WTC11 (cell line): Measurements from ENCODE around the gene RSPO1. TPM values are rescaled to one million over a fixed set of nuclear protein-coding genes. Genes with fewer than 3 reads are reported as not detected.
A peak's percentile ranks its signal among the peaks of the same experiment; 100 is the strongest.

Experiments
- ATAC-seq: fragments of 200-7000 bp; cut with Tn5 transposase; 2 replicates; pipeline ENCODE4 v1.10.0; 2021; ENCODE audit warnings: mild to moderate bottlenecking, moderate library complexity
- CTCF ChIA-PET: fragments of 300-600 bp; sonication (Branson Sonifier 250); formaldehyde crosslinking; loops from one replicate; lab custom pipeline; 2021; ENCODE audit warnings: antibody characterized with exemption; lab: Charles Lee
- POLR2A ChIA-PET: fragments of 350-600 bp; sonication (Branson Sonifier 250); formaldehyde crosslinking; loops from one replicate; lab custom pipeline; 2021; ENCODE audit warnings: antibody characterized with exemption; lab: Charles Lee
- DNase-seq: peaks from one replicate; pipeline ENCODE4 v3.0.0; 2021; ENCODE audit warnings: low spot score
- H3K27ac Mint-ChIP-seq: 2 replicates; pipeline ENCODE4 v1.8.0; 2021; ENCODE audit warnings: mixed read lengths
- H3K27me3 Mint-ChIP-seq: 2 replicates; pipeline ENCODE4 v1.8.0; 2021; ENCODE audit warnings: low read depth, mild to moderate bottlenecking, moderate library complexity, mixed read lengths
- H3K36me3 Mint-ChIP-seq: 2 replicates; pipeline ENCODE4 v1.8.0; 2021; ENCODE audit warnings: mixed read lengths
- H3K4me1 Mint-ChIP-seq: 2 replicates; pipeline ENCODE4 v1.8.0; 2022; ENCODE audit warnings: mixed read lengths
- H3K4me3 Mint-ChIP-seq: 2 replicates; pipeline ENCODE4 v1.8.0; 2021; ENCODE audit warnings: mild to moderate bottlenecking, moderate library complexity, mixed read lengths
- H3K9me3 Mint-ChIP-seq: 2 replicates; pipeline ENCODE4 v1.8.0; 2021; ENCODE audit warnings: mixed read lengths
- ATF1 ChIP-seq: sonication (generic); formaldehyde crosslinking; IDR thresholded peaks from 2 replicates; pipeline ENCODE4 v1.8.1; 2023; ENCODE audit warnings: mild to moderate bottlenecking, moderate library complexity, missing genetic modification reagents
- CREB1 ChIP-seq: sonication (generic); formaldehyde crosslinking; IDR thresholded peaks from 2 replicates; pipeline ENCODE4 v1.8.0; 2023; ENCODE audit warnings: mild to moderate bottlenecking, missing genetic modification reagents
- GRHL2 ChIP-seq: fragments of 250-450 bp; sonication (Bioruptor Pico); IDR thresholded peaks from 2 replicates; pipeline ENCODE4 v1.8.0; 2022; ENCODE audit warnings: mild to moderate bottlenecking, moderate library complexity; ENCODE audit not compliant: insufficient replicate concordance, severe bottlenecking
- HMGXB4 ChIP-seq: sonication (generic); formaldehyde crosslinking; IDR thresholded peaks from 2 replicates; pipeline ENCODE4 v1.8.1; 2023; ENCODE audit warnings: mild to moderate bottlenecking, moderate library complexity, missing genetic modification reagents
- IRF2 ChIP-seq: sonication (generic); formaldehyde crosslinking; IDR thresholded peaks from 2 replicates; pipeline ENCODE4 v1.8.0; 2022; ENCODE audit warnings: low read depth, missing genetic modification reagents, borderline replicate concordance
- MAX ChIP-seq: sonication (generic); formaldehyde crosslinking; IDR thresholded peaks from 2 replicates; pipeline ENCODE4 v1.8.0; 2022; ENCODE audit warnings: mild to moderate bottlenecking, missing genetic modification reagents
- NR1H2 ChIP-seq: sonication (generic); formaldehyde crosslinking; IDR thresholded peaks from 2 replicates; pipeline ENCODE4 v1.9.0; 2021; ENCODE audit warnings: mild to moderate bottlenecking, moderate library complexity, missing genetic modification reagents
- ZNF219 ChIP-seq: sonication (generic); formaldehyde crosslinking; IDR thresholded peaks from 2 replicates; pipeline ENCODE4 v1.8.0; 2023; ENCODE audit warnings: missing genetic modification reagents, mild to moderate bottlenecking, borderline replicate concordance
- ZNF317 ChIP-seq: sonication (generic); formaldehyde crosslinking; IDR thresholded peaks from 2 replicates; pipeline ENCODE4 v1.8.1; 2023; ENCODE audit warnings: low read depth, mild to moderate bottlenecking, moderate library complexity, missing genetic modification reagents, borderline replicate concordance
- total RNA-seq: library from RNA; stranded (reverse); gene quantifications from 3 replicates; pipeline ENCODE4 v1.2.3, GENCODE V29; 2021
- TF ChIP-seq, protein P1 (sequence below): sonication (generic); formaldehyde crosslinking; IDR thresholded peaks from 2 replicates; pipeline ENCODE4 v1.8.0; 2022; ENCODE audit warnings: missing genetic modification reagents
- TF ChIP-seq, protein P2 (sequence below): sonication (generic); formaldehyde crosslinking; conservative IDR thresholded peaks from 2 replicates; pipeline ENCODE4 v1.8.1; 2022; ENCODE audit warnings: mild to moderate bottlenecking, missing genetic modification reagents
- TF ChIP-seq, protein P3 (sequence below): sonication (generic); formaldehyde crosslinking; conservative IDR thresholded peaks from 2 replicates; pipeline ENCODE4 v1.8.1; 2023; ENCODE audit warnings: mild to moderate bottlenecking, low read depth, missing genetic modification reagents, moderate library complexity

RSPO1 gene
- total RNA-seq, 1 experiment from 2014 or later, result 0.13 TPM

- no peaks in the 10 kb centered on the region for H3K36me3 Mint-ChIP-seq
- CTCF ChIA-PET, result interaction anchor here (1.2 to 3.1 kb wide), 2 partner anchors 14 to 33 kb away, joined by 3 to 11 read pairs; no protein-coding TSS in a partner anchor
Observed at GRCh38 chr1:37636435-37636834, 1.7 kb upstream of the RSPO1 start.

DNA sequence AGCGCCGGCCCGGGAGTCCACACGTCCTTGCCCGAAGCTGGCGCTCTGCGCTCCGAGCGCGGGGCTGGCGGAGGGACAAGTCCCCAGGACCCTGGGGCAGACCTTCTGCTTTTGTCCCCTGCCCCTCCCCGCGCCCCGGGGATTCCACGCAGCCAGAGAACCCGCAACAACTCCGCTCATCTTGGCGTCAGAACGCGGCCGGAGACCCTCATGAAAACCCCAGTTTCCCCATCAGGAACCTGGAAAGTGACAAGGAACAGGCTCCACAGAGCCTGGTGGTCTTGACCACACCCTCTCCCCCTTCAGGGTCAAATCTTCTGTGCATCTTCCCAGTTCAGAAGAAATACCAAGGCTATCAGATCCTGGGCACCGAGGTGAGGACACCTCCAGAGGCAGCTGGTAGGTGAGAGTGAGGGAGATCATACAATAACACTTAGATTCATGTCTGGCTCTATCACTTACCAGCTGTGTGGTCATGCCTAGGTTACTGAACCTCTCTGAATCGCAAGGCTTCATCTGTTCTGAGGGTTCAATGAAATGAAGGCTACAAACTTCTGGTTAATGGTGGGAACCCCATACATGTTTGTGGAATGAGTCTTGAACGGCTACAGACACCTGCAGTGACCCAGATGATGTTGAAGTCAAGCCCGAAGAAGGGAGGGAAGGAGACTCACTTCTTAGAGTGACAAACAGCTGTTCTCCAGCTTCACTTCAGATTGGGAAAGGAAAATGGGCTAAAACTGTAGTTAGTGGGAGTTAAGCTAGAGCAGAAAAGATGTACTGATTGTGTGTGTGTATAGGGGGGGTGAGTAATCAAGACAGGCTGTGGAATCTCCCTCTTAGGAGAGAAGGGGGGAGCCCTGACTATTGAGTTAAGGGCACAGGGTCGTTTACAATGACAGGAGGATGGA lies 555 bp upstream of the RSPO1 start:
- DNase-seq, result no peak
- TF ChIP-seq HMGXB4 (CRISPR knock-in tag), result no peak
- TF ChIP-seq, protein P1, sequence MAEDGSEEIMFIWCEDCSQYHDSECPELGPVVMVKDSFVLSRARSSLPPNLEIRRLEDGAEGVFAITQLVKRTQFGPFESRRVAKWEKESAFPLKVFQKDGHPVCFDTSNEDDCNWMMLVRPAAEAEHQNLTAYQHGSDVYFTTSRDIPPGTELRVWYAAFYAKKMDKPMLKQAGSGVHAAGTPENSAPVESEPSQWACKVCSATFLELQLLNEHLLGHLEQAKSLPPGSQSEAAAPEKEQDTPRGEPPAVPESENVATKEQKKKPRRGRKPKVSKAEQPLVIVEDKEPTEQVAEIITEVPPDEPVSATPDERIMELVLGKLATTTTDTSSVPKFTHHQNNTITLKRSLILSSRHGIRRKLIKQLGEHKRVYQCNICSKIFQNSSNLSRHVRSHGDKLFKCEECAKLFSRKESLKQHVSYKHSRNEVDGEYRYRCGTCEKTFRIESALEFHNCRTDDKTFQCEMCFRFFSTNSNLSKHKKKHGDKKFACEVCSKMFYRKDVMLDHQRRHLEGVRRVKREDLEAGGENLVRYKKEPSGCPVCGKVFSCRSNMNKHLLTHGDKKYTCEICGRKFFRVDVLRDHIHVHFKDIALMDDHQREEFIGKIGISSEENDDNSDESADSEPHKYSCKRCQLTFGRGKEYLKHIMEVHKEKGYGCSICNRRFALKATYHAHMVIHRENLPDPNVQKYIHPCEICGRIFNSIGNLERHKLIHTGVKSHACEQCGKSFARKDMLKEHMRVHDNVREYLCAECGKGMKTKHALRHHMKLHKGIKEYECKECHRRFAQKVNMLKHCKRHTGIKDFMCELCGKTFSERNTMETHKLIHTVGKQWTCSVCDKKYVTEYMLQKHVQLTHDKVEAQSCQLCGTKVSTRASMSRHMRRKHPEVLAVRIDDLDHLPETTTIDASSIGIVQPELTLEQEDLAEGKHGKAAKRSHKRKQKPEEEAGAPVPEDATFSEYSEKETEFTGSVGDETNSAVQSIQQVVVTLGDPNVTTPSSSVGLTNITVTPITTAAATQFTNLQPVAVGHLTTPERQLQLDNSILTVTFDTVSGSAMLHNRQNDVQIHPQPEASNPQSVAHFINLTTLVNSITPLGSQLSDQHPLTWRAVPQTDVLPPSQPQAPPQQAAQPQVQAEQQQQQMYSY (CRISPR knock-in tag), result peak; percentile 95; the same call in 1 of the 2 replicates
- ATAC-seq, result no peak; the same call in 1 of the 2 replicates
- CTCF ChIA-PET, result interaction anchor here (1.6 to 3.1 kb wide), 3 partner anchors 13 to 121 kb away, joined by 5 to 11 read pairs (median 9); partner anchors contain the start of gene MEAF6
- POLR2A ChIA-PET, result no interaction called here
- H3K4me1 Mint-ChIP-seq, result peaks cover 11% of the 10 kb centered on the region
- H3K36me3 Mint-ChIP-seq, result no peaks in the 10 kb centered on the region
- no peak overlapping the region for H3K27ac Mint-ChIP-seq
- H3K9me3 Mint-ChIP-seq, result no peaks in the 10 kb centered on the region
- H3K27me3 Mint-ChIP-seq, result no peaks in the 10 kb centered on the region; the same call in 1 of the 2 replicates
- H3K4me3 Mint-ChIP-seq, result peak overlapping the region; percentile 69

More at GRCh38 chr1:37636435-37636834, 1.7 kb upstream of the RSPO1 start:
- no peaks in the 10 kb centered on the region for H3K9me3 Mint-ChIP-seq
- H3K4me3 Mint-ChIP-seq, result no peak overlapping the region
- no peak for DNase-seq
- H3K27ac Mint-ChIP-seq, result no peak overlapping the region
- TF ChIP-seq ZNF219 (CRISPR knock-in tag), result no peak
- TF ChIP-seq NR1H2, result no peak
- TF ChIP-seq, protein P2, sequence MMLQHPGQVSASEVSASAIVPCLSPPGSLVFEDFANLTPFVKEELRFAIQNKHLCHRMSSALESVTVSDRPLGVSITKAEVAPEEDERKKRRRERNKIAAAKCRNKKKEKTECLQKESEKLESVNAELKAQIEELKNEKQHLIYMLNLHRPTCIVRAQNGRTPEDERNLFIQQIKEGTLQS, result no peak
- no peak for TF ChIP-seq IRF2 (CRISPR knock-in tag)
- no peak for TF ChIP-seq GRHL2 (CRISPR knock-in tag)
- TF ChIP-seq MAX, result no peak
- no peak for TF ChIP-seq CREB1
- TF ChIP-seq, protein P3, sequence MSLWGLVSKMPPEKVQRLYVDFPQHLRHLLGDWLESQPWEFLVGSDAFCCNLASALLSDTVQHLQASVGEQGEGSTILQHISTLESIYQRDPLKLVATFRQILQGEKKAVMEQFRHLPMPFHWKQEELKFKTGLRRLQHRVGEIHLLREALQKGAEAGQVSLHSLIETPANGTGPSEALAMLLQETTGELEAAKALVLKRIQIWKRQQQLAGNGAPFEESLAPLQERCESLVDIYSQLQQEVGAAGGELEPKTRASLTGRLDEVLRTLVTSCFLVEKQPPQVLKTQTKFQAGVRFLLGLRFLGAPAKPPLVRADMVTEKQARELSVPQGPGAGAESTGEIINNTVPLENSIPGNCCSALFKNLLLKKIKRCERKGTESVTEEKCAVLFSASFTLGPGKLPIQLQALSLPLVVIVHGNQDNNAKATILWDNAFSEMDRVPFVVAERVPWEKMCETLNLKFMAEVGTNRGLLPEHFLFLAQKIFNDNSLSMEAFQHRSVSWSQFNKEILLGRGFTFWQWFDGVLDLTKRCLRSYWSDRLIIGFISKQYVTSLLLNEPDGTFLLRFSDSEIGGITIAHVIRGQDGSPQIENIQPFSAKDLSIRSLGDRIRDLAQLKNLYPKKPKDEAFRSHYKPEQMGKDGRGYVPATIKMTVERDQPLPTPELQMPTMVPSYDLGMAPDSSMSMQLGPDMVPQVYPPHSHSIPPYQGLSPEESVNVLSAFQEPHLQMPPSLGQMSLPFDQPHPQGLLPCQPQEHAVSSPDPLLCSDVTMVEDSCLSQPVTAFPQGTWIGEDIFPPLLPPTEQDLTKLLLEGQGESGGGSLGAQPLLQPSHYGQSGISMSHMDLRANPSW (CRISPR knock-in tag), result no peak
- no peak for TF ChIP-seq ATF1 (CRISPR knock-in tag)
- no peak for TF ChIP-seq ZNF317
- ATAC-seq, result no peak
- no peaks in the 10 kb centered on the region; the same call in 1 of the 2 replicates for H3K27me3 Mint-ChIP-seq
- peaks cover 11% of the 10 kb centered on the region for H3K4me1 Mint-ChIP-seq
- POLR2A ChIA-PET, result no interaction called here
